ENCODE results near the gene IKZF3.

Gene IKZF3

DNA sequence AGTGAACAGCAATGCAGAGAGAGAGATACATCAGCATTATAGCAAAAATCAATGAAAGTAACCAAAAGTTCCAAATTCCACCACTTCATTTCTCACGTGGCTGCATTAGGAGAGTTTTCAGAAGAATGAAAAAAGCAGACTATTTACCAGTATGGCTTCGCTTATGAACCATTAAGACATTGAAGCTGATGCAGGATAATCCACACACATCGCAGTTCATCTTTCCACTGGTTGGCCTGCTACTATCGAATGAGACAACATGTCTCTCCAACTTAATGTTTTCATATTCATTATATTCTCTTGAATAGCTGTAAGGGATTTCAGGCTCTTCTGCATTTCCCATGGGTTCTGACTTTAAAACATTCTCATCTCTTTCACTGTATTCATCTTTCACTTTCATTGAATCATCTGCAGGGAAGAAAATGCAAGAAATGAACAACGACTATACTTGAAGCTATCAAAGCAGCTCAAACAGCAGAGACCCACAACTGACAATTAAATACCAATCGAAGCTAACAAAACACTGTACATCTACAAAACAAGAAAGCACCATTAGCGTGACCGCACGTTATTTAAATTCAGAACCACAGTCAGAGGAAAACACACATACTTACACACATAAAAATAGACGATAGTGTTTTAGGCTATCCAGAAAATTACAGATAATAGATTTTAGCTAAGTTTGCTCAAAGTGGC, 71.4 kb downstream of the IKZF3 start:
- DNase-seq (ENCODE audit: low read depth): no peak
- H3K4me3 ChIP-seq (ENCODE audit: low read length): no peak overlapping the region
- no peak for TF ChIP-seq CTCF (IDR thresholded peaks at IDR 0.05; ENCODE audit: insufficient read depth, low read depth, low read length, missing control alignments)

- no peak for TF ChIP-seq CTCF (IDR thresholded peaks at IDR 0.05; ENCODE audit: insufficient read depth, low read depth, low read length, missing control alignments)
- H3K4me3 ChIP-seq (ENCODE audit: low read length): no peak overlapping the region
- DNase-seq (ENCODE audit: low read depth): no peak
Measured at GRCh38 chr17:39791111-39791992, 72.8 kb downstream of the IKZF3 start.

- TF ChIP-seq CTCF (IDR thresholded peaks at IDR 0.05; ENCODE audit: insufficient read depth, low read depth, low read length, missing control alignments): no peak
- peak; percentile 73 for DNase-seq (ENCODE audit: low read depth)
- H3K4me3 ChIP-seq (ENCODE audit: low read length): no peak overlapping the region
Measured at GRCh38 chr17:39787743-39788484, 76.2 kb downstream of the IKZF3 start.

DNA sequence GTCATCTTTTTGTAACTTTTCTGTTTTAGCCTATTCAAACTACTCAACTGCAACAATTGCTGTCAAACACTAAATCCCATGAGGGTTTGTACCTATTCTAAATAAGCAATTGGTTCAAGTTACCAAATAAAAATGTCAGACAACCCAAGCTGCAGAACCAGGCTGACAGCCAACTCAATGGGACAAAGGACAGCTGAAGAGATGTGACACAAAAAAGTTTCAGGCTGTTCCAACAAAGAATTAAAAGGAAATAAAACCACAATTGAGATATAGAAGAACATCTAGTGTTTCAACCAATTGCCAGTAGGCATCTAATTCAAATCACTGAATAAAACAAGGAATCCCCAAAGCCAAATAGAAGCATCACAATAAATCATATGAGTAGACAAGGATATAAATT, 77.1 kb downstream of the IKZF3 start:
- no peak for TF ChIP-seq CTCF (IDR thresholded peaks at IDR 0.05; ENCODE audit: insufficient read depth, low read depth, low read length, missing control alignments)
- H3K4me3 ChIP-seq (ENCODE audit: low read length): no peak overlapping the region
- DNase-seq (ENCODE audit: low read depth): no peak

DNA sequence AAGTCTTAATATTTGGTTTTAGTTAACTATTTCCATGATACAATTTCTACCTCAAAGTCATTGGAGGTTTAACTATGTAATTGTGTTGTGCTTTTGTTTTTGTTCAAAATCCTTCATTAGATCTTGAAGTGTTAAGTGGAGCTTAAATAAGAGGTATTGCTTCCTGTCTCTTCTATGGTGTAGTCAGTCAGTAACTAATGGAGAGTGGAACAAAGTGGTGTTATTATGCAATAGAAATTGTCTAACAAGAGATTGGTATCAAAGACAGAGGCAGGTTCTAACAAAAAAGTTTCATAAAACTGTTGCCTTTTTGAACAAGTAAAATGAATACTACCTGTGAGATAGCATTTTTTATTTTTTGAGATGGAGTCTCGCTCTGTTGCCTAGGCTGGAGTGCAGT, 81.1 kb downstream of the IKZF3 start:
- no peak for TF ChIP-seq CTCF (IDR thresholded peaks at IDR 0.05; ENCODE audit: insufficient read depth, low read depth, low read length, missing control alignments)
- no peak overlapping the region for H3K4me3 ChIP-seq (ENCODE audit: low read length)
- DNase-seq (ENCODE audit: low read depth): peak; percentile 51

DNA sequence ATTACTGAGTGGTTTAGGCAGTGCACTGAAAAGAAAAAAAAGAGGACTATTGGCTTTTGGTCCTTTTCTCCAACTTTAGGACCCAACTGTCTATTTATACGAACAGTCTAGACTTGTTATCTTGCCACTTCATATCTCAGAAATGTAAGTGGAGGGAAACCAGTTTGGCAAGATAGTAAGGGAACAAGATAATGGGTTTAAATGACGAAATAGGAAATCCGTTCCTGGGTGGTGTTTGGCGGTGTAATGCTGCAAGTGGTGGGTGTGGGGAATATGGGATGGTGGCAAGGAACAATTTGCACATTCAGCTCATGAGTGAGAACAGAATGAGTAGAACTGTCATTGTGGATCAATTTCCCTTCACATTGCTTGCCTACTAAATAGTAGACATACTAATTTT, 81.6 kb downstream of the IKZF3 start:
- no peak for TF ChIP-seq CTCF (IDR thresholded peaks at IDR 0.05; ENCODE audit: insufficient read depth, low read depth, low read length, missing control alignments)
- peak; percentile 96 for DNase-seq (ENCODE audit: low read depth)
- no peak overlapping the region for H3K4me3 ChIP-seq (ENCODE audit: low read length)

Measured in epithelial cell of esophagus (primary cell).